ENCODE measurements around the gene STK4.
"Not testable (repeated sequence)": the region's sequence is repeated elsewhere in the genome, so short reads cannot be mapped to it uniquely, and the experiment has no call there.

The STK4 gene

GRCh38 chr20:45021631-45022030 is 55.3 kb downstream of the STK4 start:
- no peak overlapping the region for H3K27ac ChIP-seq (replicated peaks; ENCODE audit: low read length)

DNA sequence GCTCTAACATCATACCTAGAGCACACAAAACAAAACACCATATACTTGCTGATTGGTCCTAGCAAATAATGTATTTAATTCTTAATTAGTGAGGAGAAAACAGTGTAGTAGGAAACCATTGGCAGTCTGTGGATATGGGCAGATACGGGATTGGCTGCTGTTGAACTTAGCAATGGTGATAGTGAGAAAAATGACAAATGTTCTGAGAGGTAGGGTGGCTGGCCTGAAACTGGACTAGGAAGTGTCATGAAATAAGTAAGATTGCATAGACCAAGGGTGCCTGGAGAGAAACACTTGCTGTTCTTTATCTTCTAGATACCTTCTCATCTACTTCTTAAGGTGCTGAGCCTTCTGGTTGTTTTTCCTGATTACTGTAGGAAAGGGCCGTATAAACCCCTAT is 56.8 kb downstream of the STK4 start:
- not testable (repeated sequence) for H2AK5ac ChIP-seq (ENCODE audit: low read depth, low read length); H3K4me1 ChIP-seq (ENCODE audit: control insufficient read depth in 2 of 2, insufficient read depth in 1 of 2, low read depth in 1 of 2, low read length in 2 of 2); DNase-seq (ENCODE audit: low spot score); H3K4me3 ChIP-seq (ENCODE audit: low read length in 2 of 2); H2AFZ ChIP-seq (ENCODE audit: low read length); H2BK5ac ChIP-seq (ENCODE audit: low read length); H3K79me1 ChIP-seq (ENCODE audit: low read depth, low read length); H4K8ac ChIP-seq (ENCODE audit: low read depth, low read length); H2BK120ac ChIP-seq (ENCODE audit: low read depth, low read length); H3K4ac ChIP-seq (ENCODE audit: low read length); H2BK12ac ChIP-seq (ENCODE audit: low read length); H3K23ac ChIP-seq (ENCODE audit: low read depth, low read length, poor library complexity); H3K4me2 ChIP-seq (ENCODE audit: insufficient read depth, low read length, poor library complexity, severe bottlenecking); H3K9ac ChIP-seq (ENCODE audit: low read depth, low read length, poor library complexity); H3K27ac ChIP-seq (replicated peaks; ENCODE audit: low read length); H3K27me3 ChIP-seq (ENCODE audit: control insufficient read depth in 3 of 3, insufficient read depth in 3 of 3, low read depth in 1 of 3, low read length in 3 of 3); H3K9me3 ChIP-seq (replicated peaks in 1 of 2; ENCODE audit: control insufficient read depth in 2 of 2, insufficient read depth in 1 of 2, low read depth in 1 of 2, low read length in 2 of 2); H4K91ac ChIP-seq (ENCODE audit: low read depth, low read length, poor library complexity); H2BK15ac ChIP-seq (ENCODE audit: low read length); H3K18ac ChIP-seq (ENCODE audit: low read length); H3K14ac ChIP-seq (ENCODE audit: low read length)
- WGBS, 2 donors (ENCODE audit: extremely low coverage in 2 of 2, insufficient read length in 2 of 2, insufficient replicate concordance in 1 of 2) = no CpG with 5 or more reads among the region's 2 CpGs
- peaks cover 6 to 46% of the 10 kb centered on the region in 2 donors for H3K36me3 ChIP-seq (replicated peaks in 1 of 2; ENCODE audit: control insufficient read depth in 2 of 2, insufficient read depth in 2 of 2, low read length in 2 of 2)

More at GRCh38 chr20:45021631-45022030, 55.3 kb downstream of the STK4 start:
- Histone ChIP-seq H2BK120ac (ENCODE audit: low read depth, low read length) (no peak overlapping the region), H4K8ac (ENCODE audit: low read depth, low read length) (no peak overlapping the region), H3K14ac (ENCODE audit: low read length) (no peak overlapping the region), H3K9me3 (replicated peaks in 1 of 2; ENCODE audit: control insufficient read depth in 2 of 2, insufficient read depth in 1 of 2, low read depth in 1 of 2, low read length in 2 of 2) (no peaks in the 10 kb centered on the region), H3K9ac (ENCODE audit: low read depth, low read length, poor library complexity) (no peak overlapping the region), H3K36me3 (replicated peaks in 1 of 2; ENCODE audit: control insufficient read depth in 2 of 2, insufficient read depth in 2 of 2, low read length in 2 of 2) (peaks cover 4 to 45% of the 10 kb centered on the region in 2 donors), H3K18ac (ENCODE audit: low read length) (no peak overlapping the region), H2BK12ac (ENCODE audit: low read length) (no peak overlapping the region), H3K4me1 (ENCODE audit: control insufficient read depth in 2 of 2, insufficient read depth in 1 of 2, low read depth in 1 of 2, low read length in 2 of 2) (no peaks in the 10 kb centered on the region), H2BK5ac (ENCODE audit: low read length) (no peak overlapping the region), H4K91ac (ENCODE audit: low read depth, low read length, poor library complexity) (no peak overlapping the region), H3K79me1 (ENCODE audit: low read depth, low read length) (no peaks in the 10 kb centered on the region), H3K23ac (ENCODE audit: low read depth, low read length, poor library complexity) (no peak overlapping the region), H2AFZ (ENCODE audit: low read length) (no peak overlapping the region), H3K4me3 (ENCODE audit: low read length in 2 of 2) (no peak overlapping the region), H2BK15ac (ENCODE audit: low read length) (no peak overlapping the region), H2AK5ac (ENCODE audit: low read depth, low read length) (no peak overlapping the region), H3K4ac (ENCODE audit: low read length) (no peak overlapping the region), H3K4me2 (ENCODE audit: insufficient read depth, low read length, poor library complexity, severe bottlenecking) (no peak overlapping the region), H3K27me3 (ENCODE audit: control insufficient read depth in 3 of 3, insufficient read depth in 3 of 3, low read depth in 1 of 3, low read length in 3 of 3) (no peaks in the 10 kb centered on the region)
- DNase-seq (ENCODE audit: low spot score) = no peak
- WGBS, 2 donors (ENCODE audit: extremely low coverage in 2 of 2, insufficient read length in 2 of 2, insufficient replicate concordance in 1 of 2) = no CpG with 5 or more reads among the region's 2 CpGs

DNA sequence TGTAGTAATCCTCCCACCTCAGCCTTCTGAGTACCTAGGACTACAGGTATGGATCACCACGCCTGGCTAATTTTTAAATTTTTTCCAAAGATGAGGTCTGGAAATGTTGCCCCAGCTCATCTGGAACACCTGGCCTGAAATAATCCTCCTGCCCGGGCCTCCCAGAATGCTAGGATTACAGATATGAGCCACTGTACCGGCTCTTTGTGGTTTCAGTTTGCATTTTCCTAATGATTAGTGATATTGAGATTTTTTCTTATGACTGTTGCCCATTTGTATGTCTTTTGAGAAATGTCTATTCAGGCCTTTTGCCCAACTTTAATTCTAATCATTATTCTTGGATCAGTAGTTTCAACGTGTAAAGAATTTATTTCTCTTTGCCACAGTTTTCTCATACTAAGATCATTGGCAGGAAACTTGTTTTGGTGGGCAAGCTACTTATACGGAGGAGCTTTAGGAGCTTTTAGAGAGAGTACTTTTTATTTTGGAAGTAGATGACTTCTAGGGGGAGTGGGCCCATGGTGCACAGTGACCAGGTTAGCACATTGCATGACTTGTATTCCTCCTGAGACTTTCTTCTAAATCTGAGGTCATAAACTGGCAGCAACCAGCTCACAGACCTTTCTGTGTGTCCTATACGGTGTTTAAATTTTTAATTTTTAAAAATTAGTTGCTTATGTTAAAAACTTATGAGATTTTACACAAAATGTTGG is 62.3 kb downstream of the STK4 start:
- Histone ChIP-seq H3K4me2 (ENCODE audit: insufficient read depth, low read length, poor library complexity, severe bottlenecking) (no peak overlapping the region), H3K18ac (ENCODE audit: low read length) (no peak overlapping the region), H2AK5ac (ENCODE audit: low read depth, low read length) (no peak overlapping the region), H2AFZ (ENCODE audit: low read length) (no peak overlapping the region), H3K79me1 (ENCODE audit: low read depth, low read length) (no peaks in the 10 kb centered on the region), H3K36me3 (replicated peaks in 1 of 2; ENCODE audit: control insufficient read depth in 2 of 2, insufficient read depth in 2 of 2, low read length in 2 of 2) (peaks cover 8 to 62% of the 10 kb centered on the region in 2 donors), H2BK12ac (ENCODE audit: low read length) (no peak overlapping the region), H3K4me1 (ENCODE audit: control insufficient read depth in 2 of 2, insufficient read depth in 1 of 2, low read depth in 1 of 2, low read length in 2 of 2) (no peaks in the 10 kb centered on the region), H3K27ac (replicated peaks; ENCODE audit: low read length) (no peak overlapping the region), H3K27me3 (ENCODE audit: control insufficient read depth in 3 of 3, insufficient read depth in 3 of 3, low read depth in 1 of 3, low read length in 3 of 3) (no peaks in the 10 kb centered on the region), H2BK15ac (ENCODE audit: low read length) (no peak overlapping the region), H3K9ac (ENCODE audit: low read depth, low read length, poor library complexity) (no peak overlapping the region), H3K9me3 (replicated peaks in 1 of 2; ENCODE audit: control insufficient read depth in 2 of 2, insufficient read depth in 1 of 2, low read depth in 1 of 2, low read length in 2 of 2) (no peaks in the 10 kb centered on the region), H2BK120ac (ENCODE audit: low read depth, low read length) (no peak overlapping the region), H3K14ac (ENCODE audit: low read length) (no peak overlapping the region), H3K23ac (ENCODE audit: low read depth, low read length, poor library complexity) (no peak overlapping the region), H3K4ac (ENCODE audit: low read length) (no peak overlapping the region), H3K4me3 (ENCODE audit: low read length in 2 of 2) (no peak overlapping the region), H4K91ac (ENCODE audit: low read depth, low read length, poor library complexity) (no peak overlapping the region), H4K8ac (ENCODE audit: low read depth, low read length) (no peak overlapping the region), H2BK5ac (ENCODE audit: low read length) (no peak overlapping the region)
- no peak for DNase-seq (ENCODE audit: low spot score)
- WGBS, 2 donors (ENCODE audit: extremely low coverage in 2 of 2, insufficient read length in 2 of 2, insufficient replicate concordance in 1 of 2) = no CpG with 5 or more reads among the region's 6 CpGs

DNA sequence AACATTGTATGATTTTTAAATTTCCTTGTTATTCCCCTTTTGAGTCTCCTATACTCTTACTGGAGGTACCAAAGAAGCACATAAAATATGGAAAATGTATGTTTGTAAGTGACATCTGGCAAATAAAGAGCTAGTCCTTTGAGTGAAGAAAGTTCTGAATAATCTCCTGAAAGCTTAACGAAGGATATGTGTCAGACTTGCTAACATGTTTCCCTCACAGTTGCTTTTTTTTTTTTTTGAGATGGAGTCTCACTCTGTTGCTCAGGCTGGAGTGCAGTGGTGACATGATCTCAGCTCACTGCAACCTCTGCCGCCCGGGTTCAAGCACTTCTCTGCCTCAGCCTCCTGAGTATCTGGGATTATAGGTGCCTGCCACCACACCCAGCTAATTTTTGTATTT is 63.6 kb downstream of the STK4 start:
- Histone ChIP-seq H2BK12ac (ENCODE audit: low read length) (no peak overlapping the region), H3K79me1 (ENCODE audit: low read depth, low read length) (no peaks in the 10 kb centered on the region), H3K9ac (ENCODE audit: low read depth, low read length, poor library complexity) (no peak overlapping the region), H3K4ac (ENCODE audit: low read length) (no peak overlapping the region), H3K36me3 (replicated peaks in 1 of 2; ENCODE audit: control insufficient read depth in 2 of 2, insufficient read depth in 2 of 2, low read length in 2 of 2) (peaks cover 7 to 55% of the 10 kb centered on the region in 2 donors), H3K18ac (ENCODE audit: low read length) (no peak overlapping the region), H2BK5ac (ENCODE audit: low read length) (no peak overlapping the region), H3K27me3 (ENCODE audit: control insufficient read depth in 3 of 3, insufficient read depth in 3 of 3, low read depth in 1 of 3, low read length in 3 of 3) (no peaks in the 10 kb centered on the region), H4K91ac (ENCODE audit: low read depth, low read length, poor library complexity) (no peak overlapping the region), H3K4me3 (ENCODE audit: low read length in 2 of 2) (no peak overlapping the region), H3K23ac (ENCODE audit: low read depth, low read length, poor library complexity) (no peak overlapping the region), H3K14ac (ENCODE audit: low read length) (no peak overlapping the region), H2AK5ac (ENCODE audit: low read depth, low read length) (no peak overlapping the region), H3K27ac (replicated peaks; ENCODE audit: low read length) (no peak overlapping the region), H3K9me3 (replicated peaks in 1 of 2; ENCODE audit: control insufficient read depth in 2 of 2, insufficient read depth in 1 of 2, low read depth in 1 of 2, low read length in 2 of 2) (no peaks in the 10 kb centered on the region), H2BK15ac (ENCODE audit: low read length) (no peak overlapping the region), H2BK120ac (ENCODE audit: low read depth, low read length) (no peak overlapping the region), H4K8ac (ENCODE audit: low read depth, low read length) (no peak overlapping the region), H3K4me1 (ENCODE audit: control insufficient read depth in 2 of 2, insufficient read depth in 1 of 2, low read depth in 1 of 2, low read length in 2 of 2) (no peaks in the 10 kb centered on the region), H3K4me2 (ENCODE audit: insufficient read depth, low read length, poor library complexity, severe bottlenecking) (no peak overlapping the region), H2AFZ (ENCODE audit: low read length) (no peak overlapping the region)
- no CpG with 5 or more reads among the region's 3 CpGs for WGBS, 2 donors (ENCODE audit: extremely low coverage in 2 of 2, insufficient read length in 2 of 2, insufficient replicate concordance in 1 of 2)
- no peak for DNase-seq (ENCODE audit: low spot score)

Data from neuronal stem cell (in vitro differentiated cells).